Middle frontal gyrus (tissue), 1 donor: ENCODE results near the gene ADORA2A.

ENCODE experiments used
- DNase-seq: peaks from one replicate; pipeline ENCODE4 v3.0.0-alpha.2; 2015; ENCODE audit warnings: low spot score; ENCODE audit errors: extremely low spot score

Gene ADORA2A

GRCh38 chr22:24417901-24418641 lies 9.3 kb upstream of the ADORA2A start:
- DNase-seq, result no peak

- no peak for DNase-seq
Measured at GRCh38 chr22:24418786-24419474, 8.5 kb upstream of the ADORA2A start.

DNA sequence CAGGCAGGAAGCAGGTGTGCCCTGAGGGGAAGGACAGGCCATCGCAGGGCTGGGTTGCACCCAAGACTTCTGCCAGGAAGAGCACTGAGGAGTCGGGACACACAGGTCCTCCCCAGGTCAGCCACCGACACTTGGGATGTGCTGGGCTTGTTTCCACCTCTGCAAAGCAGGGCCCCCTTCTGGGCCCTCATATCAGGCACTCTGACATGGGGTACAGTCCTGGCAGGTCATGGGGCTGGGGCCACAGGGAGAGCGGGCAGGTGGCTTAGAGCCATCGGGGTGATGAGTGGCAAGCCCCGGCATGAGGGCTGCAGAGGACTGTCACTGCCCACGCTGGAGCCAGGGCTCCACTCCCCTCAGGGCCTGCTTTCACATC lies 7.9 kb upstream of the ADORA2A start:
- DNase-seq, result no peak

- DNase-seq, result no peak
Measured at GRCh38 chr22:24420072-24420976, 7.1 kb upstream of the ADORA2A start.

DNA sequence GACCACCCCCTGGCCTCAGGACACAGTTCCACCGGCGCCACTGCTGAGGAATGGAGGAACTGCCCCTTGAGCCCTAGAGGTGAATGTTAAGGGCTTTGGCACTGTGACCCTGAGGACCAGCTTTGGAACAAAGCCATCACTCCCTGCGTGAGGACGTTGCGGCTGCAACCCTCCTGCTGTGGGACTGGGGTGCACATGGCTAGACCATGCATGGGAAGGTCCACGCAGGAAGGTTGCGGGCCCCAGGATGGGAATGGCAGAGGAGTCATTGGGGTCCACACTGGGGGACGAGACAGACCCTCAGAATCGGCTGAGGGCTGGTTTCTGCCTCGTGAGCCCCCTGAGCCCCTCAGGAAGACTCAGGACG lies 6.4 kb upstream of the ADORA2A start:
- no peak for DNase-seq

DNA sequence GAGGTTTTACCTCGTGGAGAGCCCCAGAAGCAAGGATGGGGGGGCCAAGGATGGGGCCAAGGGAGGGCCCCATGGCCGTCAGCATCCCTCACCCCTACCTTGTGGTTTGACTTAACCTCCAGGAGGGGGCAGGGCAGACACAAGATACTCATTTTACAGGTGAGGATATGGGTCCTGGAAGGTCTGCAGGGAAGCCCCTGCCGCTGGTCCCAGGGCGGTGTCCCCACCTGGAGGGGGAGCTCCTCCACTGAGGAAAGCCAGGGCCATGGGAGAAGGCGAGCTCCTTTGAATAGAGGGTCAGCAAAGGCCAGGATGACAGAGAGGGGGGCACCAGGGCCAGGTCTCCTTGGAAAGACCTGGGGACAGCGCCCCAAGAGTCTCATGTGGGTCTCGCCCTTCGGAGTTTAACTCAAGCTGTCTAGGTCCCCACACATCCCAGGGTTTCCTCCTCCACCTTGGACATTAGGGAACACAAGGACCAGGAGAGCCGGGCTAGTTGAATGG lies 5.9 kb upstream of the ADORA2A start:
- no peak for DNase-seq

- DNase-seq, result no peak
Measured at GRCh38 chr22:24422102-24422665, 5.2 kb upstream of the ADORA2A start.

- DNase-seq, result no peak
Measured at GRCh38 chr22:24423519-24424000, 3.8 kb upstream of the ADORA2A start.

DNA sequence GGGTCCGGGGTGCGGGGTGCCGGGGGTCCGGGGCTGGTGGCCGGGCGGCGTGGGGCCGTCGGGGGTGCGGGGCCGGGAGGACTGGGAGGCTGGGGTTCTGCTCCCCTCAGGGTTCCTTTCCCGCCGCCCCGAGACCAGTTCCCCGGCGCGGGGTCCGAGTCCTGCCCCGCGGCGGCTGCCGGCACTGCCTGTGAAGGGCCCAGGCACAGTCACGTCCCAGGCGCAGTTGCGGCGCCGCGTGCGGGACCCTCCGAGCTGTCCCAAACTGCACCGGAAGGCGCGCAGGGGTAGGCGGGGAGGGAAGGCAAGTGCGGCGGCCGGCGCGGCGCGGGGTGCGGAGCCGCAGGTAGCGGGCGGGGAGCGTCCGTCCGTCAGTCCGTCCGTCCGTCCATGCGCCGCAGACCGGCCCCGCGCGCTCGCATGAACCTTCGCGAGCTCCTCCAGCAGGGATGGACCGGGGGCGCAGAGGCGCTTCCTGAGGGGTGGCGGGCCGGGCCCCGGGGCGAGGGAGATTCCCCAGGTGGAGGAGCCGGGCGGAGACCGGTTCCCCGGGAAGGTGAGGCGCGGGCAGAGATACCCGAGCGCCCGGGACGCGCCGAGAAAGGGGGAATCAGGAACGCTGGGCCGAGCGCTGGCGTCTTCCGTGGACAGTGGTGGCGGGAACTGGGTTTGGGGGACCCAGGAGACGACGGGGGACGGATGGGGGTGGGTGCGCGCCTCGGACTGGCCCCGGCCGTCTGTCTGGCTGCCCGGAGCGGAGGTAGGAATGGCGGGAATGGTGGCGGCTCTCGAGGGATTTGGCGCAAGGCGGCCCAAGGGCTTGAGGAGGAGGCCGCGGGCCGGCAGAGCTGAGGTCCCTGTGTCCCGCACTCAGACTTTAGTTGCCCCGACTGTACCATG lies 3.1 kb upstream of the ADORA2A start:
- DNase-seq, result no peak

DNA sequence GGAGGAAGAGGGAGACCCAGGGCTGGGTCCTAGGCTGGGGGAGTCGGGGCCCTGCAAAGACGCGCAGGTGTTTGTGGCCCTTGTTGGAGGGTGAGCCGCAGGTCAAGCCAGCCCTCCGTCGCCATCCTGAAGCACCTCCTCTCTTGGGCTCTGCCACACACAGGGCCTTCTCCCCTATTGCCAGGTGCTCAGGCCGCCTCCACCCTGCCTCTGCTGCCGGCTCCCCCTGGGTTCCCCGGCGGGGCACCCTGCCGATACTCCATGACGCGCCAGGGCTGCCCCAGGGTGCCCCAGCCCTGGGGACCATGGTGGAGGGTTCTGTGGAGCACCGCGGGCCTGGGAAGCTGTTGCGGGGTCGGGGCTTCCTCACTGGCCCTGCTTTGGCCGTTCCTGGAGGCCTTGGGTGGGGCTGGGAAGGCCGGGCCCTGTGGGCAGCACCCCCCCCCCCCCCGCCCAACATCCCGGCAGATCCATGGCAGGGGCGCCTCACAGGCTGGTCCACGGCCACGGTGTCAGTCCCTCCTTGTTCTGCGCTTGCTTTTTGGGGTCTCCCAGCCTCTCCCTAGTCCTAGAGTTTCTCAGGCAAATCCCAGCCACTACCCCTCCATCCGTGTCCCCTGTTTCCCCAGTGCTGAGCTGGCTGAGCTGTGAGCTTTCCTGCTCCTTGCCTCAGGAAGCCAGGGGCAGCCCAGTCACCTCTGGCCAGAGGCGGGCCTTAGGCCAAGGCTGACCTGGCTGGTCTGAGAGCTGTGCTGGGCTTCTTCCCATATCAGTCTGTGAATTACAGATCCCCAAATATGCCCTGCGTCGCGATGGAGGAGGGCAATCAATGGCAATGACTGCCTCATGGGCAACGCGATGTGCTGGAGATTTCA lies 2.3 kb upstream of the ADORA2A start:
- DNase-seq, result no peak

- DNase-seq, result no peak
Measured at GRCh38 chr22:24426436-24426835, 963 bp upstream of the ADORA2A start.

DNA sequence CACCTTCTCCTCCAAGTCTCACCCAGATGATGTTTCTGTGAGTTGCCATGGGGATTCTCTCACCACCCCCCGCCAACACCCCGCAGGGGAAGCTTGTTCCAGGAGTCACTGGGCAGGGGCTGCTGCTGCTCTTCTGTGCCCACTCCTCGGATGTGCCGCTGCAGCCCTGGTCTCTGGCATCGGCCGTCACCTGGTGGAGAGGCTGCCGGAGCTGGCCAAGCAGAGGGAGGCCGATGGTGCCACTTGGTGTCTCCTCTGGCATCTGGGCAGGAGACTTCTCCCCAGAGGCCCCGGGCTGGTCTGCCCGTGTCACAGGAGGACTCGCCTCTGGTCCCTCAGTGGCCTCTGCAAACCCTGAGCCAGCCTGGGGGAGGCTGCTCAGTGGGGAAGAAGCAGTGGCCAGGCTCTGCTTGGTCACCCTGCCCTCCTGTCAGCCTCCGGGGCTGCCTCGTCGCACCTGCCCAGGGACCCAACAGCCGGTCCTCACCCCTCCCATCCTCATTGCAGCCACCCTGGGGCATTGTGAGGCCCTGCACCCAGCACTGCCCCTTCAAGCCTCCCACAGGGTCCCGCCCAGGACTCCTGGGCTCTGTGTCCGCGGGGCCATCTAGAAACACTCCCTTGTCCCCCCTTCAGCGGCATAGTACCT lies 424 bp upstream of the ADORA2A start:
- DNase-seq, result no peak

- DNase-seq, result no peak
Measured at GRCh38 chr22:24428751-24429410, 1.5 kb downstream of the ADORA2A start.

DNA sequence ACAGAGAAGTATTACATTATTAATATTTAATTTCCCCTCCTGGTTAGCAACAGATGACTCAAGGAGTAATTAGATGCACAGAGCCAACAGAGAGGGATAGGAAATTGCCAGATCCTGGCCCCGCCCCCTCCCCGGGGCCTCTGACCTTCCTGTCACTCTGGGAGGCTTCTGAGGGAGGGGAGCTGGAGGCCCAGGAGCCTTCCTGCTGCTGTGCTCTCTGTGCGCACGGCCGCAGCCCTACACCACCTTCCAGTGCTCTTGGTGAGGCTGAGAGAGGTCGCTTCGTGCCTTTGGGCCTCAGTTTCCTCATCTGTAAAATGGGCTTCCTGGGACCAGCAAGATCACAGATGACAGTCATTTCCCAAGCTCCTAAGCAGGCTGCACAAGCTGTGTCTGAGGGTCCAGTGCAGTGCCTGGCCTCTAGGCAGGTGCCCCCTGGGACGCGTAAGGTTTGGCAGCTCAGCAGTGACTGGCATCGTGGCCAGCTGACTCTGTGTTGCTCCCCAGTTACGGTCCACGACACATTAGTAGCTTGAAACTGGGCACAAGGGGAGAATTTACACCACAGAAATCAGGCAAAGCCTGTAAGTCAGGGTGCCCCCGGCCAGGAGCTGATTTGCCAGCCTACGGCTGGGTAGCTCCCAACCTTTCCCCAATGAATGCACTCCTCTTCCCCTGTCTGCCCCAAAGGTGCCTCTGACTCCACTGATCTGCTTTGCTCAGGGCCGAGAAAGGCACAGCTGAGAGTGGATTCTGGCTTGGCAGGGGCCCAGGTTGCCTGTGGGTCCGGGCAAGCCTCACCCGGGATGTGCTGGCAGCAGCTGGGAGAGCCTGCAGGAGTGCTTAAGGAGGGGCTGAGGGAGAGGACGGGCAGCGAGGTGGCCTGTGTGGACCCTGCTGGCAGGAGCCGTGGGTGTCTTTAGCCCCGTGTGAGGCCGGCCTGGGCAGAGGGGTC lies 2.3 kb downstream of the ADORA2A start:
- DNase-seq, result no peak

GRCh38 chr22:24430431-24431308 lies 3.3 kb downstream of the ADORA2A start:
- DNase-seq, result no peak

GRCh38 chr22:24431309-24432034 lies 4.1 kb downstream of the ADORA2A start:
- DNase-seq, result no peak
